DMS79 (cell line): ENCODE measurements around the gene B3GALT5.
"Not testable (repeated sequence)": the region's sequence is repeated elsewhere in the genome, so short reads cannot be mapped to it uniquely, and the experiment has no call there.

Experiments used
- DNase-seq: peaks from one replicate; lab custom pipeline; 2025; lab: John Stamatoyannopoulos, UW

Gene B3GALT5, protein sequence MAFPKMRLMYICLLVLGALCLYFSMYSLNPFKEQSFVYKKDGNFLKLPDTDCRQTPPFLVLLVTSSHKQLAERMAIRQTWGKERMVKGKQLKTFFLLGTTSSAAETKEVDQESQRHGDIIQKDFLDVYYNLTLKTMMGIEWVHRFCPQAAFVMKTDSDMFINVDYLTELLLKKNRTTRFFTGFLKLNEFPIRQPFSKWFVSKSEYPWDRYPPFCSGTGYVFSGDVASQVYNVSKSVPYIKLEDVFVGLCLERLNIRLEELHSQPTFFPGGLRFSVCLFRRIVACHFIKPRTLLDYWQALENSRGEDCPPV

DNA sequence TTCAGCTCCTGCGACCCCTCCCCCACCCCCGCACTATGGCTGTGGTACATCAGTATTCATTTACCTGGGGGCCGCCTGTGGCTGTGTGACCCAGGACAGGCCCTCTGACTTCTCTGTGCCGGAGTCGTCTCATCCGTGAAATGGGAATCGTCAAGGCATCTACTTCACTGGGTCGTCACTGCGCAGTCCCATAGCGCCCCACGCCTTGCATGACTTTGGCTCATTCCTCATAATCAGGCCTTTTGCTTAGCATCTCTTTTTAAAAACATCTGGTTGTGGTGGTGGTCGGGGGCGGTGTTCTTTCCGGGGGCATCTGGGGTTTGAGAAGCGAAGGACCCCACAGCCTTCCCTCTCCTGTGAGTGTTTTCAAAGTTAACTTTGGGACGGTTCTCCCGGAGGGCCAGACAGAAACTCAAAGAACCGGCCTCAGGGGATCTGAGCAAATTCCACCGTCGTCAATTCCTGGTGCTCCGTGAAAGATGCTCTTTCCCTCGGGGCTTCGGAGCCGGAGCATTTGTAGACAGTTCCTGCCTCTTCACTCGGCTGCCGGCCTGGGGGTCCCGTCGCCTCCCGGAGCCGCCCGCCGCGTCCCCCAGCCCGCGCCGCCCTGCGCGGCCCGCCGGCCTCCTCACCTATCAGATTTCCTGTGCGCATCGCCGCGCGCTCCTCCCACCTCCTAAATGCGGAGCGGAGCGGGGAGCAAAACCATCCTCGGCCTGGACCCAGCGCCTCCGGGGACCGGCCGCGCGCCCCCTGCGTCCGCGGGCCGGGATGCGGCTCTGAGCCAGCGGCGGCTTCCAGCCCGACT, at the start of gene B3GALT5:
TSS of gene B3GALT5 (plus strand) at position 708 of the 808 bp plus-strand sequence. CDS start 47,620 bp downstream, outside the sequence.
- no peak for DNase-seq

DNA sequence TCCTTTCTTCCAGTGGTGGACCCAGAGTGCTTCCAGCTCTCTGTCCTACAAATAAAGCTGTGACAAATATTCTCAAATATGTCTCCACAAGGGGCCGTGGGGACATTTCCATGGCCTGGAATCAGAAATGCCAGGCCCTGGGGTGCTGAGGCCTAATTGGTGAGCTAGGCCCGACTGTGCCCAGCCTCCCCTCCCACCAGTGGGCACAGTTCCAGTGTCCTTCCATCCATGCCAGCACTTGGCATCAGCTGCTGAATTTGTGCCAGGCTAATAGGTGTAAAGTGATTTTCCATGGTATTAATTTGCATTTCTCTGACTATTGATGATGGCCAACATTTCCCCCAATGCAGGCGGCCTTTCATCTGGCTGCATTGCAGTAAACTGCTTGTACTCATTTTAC, 48.5 kb upstream of the B3GALT5 start:
- DNase-seq = peak; percentile 56

DNA sequence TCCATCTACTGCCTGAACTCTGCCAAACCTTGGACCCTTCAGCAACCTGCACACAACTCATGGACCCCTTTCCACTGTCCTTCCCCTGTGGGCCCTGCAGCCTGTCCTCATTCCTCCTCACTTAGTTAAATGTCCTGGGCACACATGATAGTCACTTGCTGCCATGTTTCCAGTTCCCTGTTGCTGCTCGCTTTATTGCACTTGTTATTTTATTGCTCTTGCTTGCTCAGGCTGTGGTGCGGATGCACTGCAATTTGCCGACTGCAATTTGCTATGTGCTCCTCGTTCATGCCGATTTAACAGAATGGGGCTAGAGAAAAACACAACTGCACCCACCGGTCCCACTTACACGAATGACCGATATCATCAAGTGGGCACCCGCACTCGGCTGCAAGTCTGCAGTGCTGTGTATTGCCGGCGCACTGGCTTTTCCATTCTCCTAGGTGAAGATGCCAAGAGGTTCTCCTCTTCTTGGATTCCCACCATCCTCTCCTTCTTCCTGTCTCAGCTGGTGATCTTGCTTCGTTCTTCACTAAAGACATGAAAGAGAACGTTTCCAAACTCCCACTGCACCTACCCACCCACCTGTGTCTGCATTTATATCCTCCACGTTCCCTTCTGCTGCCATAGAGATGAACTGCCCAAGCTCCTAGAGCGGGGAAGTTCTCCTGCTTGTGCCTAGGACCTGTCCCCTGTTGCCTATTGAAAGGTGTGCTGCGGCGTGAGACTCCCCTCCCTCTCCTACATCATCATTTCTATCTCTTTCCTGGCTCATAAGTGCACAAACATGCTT, 45.4 kb upstream of the B3GALT5 start:
- no peak for DNase-seq

DNA sequence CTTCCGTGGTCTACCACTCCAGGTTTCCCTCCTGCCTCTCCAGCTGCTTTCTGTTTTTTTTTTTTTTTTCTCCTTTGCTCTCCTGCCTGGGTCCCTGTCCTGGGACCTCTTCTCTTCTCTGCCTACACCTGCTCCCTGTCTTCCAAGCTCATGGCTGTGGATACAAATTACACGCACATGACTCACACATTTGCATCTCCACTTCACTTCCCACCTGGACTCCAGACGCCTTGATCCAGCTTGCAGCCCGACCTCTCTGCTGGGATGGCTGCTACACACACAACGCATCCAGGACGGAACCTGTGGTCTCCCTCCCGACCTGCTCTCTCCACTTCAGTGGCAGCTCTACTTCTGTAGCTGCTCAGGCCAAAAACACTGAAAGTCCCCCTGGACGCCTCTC, 44.4 kb upstream of the B3GALT5 start:
- peak; percentile 71 for DNase-seq

DNA sequence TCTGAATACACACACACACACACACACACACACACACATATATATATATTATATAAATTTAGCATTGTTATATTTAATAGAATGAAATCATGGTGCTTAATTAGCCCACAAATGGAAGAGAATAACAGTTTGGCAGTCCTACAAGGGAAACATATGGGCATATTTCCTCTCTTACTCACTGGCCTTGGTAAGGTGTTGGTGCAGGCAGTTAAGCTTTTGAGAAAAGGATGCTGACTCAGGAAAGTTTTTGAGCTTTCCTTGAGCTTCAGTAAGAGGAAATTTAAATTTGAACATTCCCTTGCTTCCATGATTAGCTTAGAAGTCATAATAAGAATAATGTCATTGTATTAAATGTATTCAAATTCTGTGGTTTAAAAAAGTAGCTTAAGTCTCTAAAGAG, 37.0 kb upstream of the B3GALT5 start:
- DNase-seq = no peak

DNA sequence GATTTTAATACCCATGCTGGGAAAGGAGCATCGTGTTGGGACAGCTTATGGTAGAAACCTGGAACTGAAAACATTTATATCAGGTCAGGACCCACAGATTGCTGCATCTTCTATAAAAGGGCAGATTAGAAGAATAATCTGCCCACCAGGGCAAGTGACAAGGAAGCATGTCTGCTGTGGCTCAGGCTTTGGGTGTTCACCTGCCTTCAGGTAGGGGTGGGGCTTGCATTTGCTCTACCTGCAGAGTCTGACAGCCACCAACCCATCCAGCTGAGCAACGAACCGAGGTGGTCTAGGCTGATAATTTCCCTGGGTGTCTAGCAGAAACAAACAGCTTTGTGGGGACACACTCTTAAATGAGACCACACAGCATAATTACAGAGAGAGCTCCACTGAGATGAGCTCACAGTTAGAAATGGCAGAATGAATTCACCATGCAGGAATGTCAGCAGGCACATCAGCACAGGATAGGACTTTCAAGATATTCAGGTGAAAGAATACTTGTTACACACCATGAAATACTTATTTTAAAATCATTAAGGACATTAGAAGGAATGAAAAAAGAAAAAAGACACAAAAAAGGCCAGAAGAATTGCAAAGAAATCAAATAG, 36.1 kb upstream of the B3GALT5 start:
- DNase-seq = no peak

DNA sequence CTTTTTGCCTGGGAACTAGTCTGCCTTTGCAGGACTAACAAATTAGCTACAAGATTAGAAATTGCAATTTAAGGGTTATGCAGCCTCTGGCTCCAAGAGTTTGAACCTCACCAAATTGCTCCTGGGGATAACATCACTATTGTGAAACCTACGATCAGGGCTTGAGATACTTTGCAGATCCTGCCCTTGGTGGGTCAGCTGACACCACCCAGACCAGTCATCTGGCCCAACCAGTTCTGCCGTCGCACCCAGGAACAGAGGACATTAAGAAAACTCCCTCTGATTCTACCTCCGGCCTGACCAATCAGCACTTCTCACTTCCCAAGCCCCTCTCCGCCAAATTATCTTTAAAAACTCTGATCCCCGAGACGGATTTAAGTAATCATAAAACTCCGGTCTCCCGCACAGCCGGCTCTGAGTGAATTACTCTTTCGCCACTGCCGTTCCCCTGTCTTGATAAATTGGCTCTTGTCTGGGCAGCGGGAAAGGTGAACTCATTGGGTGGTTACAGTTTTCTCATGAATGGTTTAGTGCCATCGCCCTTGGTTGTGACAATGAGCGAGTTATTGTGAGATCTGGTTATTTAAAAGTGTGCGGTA, 32.9 kb upstream of the B3GALT5 start:
- DNase-seq = no peak

DNA sequence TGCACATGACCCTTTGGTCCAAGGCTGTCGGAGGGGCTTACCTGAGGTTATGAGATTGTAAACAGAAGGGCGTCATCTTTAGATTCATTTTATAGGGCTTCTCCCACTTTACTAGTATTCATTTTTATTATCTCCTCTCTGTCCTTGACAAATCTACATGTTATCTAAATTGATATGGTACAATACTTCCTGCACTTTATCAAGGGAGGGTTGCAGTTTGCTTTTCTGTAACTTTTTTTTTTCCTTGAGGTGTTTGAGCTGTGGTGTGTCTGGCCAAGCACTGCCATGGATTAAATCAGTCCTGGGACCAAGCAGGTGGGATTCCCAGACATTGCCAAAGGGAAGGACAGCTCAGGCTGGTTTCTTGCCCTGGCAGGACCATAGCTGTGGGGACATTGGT, 32.0 kb upstream of the B3GALT5 start:
- no peak for DNase-seq

DNA sequence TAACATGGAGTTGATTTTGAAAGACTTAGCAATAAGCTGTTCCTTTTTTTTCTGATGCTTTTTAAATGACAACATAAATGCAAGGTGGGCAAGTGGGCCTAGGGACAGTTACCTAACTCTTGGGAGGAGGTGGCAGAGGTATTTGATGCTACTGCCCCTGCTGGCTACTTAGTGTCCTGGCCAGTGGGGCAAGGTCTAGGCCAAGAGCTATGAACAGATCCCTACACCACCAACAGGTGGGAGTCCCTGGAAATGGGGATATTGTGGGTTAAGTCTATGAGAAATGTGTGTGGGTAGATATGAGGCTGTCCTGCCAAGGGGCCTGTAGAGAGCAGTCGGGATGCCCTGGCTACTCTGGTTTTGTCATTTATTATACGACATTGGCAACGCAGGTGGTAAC, 31.3 kb upstream of the B3GALT5 start:
- no peak for DNase-seq

DNA sequence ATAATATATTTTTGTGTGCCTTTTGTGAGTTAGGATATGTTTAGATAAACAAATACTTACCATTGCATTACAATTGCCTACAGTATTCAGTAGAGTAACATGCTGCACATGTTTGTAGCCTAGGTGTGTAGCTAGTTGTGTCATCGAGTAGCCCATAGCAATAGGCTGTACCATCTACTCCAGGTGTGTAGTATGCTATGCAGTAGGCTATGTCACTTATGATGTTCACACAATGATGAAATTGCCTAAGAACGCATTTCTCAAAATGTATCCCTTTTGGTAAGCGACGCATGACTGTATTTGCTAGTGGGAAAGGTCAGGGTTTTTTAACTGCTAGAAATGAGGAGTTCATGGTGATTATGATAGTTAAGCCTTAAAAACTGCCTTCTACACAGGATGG, 30.0 kb upstream of the B3GALT5 start:
- DNase-seq = no peak

DNA sequence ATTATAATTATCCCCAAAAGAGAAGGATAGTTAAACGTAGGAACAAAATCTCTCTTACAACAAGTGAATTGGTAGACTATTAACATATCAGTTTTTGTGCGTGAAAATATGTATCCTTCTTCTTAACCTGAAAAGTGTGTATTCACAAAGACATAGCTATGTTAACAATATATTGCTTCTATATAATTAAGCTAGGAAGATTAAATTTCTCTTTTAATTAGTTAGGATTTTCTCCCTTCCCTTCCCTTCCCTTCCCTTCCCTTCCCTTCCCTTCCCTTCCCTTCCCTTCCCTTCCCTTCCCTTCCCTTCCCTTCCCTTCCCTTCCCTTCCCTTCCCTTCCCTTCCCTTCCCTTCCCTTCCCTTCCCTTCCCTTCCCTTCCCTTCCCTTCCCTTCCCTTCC, 29.2 kb upstream of the B3GALT5 start:
- DNase-seq = not testable (repeated sequence)

DNA sequence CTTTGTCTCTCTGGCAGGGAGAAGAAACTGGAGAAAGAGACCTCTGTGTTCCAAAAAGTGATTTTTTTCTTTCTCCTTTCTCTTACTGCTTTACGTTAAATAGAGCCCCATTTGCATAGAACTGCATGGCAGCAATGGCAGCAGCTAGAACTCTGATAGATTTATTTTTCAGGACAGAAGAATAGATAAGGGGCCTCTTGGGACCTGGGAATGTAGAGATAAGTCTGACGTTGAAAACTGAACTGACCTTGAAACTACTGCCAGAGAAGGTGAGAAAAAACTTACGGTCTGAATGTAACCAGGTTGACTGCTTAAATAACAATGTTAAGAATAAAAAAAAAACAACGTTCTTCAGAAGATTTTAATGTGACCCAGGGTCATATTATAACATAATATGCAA, 25.4 kb upstream of the B3GALT5 start:
- no peak for DNase-seq

DNA sequence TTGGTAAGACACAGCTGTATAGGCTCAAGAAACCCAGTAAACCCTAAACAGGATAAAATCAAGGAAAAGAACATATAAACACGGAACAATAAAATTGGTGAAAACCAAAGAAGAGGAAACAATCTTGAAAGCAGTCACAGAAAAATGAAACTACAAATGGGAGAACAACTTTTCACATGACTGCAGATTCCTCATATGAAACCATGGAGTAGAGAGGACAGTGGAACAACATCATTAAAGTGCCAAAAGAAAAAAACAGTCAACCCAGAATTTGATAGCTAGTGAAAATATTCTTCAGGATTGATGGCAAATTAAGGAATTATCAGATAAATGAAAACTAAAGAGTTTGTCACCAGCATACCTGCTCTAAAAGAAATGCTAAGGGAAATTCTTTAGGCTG, 23.9 kb upstream of the B3GALT5 start:
- DNase-seq = no peak

DNA sequence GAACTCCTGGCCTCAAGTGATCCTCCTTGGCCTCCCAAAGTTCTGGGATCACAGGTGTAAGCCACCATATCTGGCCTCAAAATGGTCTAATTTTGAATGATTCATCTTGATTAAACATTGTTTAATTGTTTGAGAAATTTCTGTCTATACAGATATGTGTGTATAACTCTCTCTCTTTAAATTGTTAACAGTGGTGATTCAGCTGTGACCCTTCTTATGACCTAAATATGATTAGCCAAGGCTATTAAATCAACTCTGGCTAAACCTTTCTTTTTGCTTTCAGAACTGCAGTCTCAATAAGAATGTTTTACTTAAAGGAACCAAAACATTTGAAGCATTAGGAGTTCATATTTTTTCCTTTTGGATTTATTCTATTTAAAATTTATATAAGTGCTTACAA, 19.2 kb upstream of the B3GALT5 start:
- no peak for DNase-seq

DNA sequence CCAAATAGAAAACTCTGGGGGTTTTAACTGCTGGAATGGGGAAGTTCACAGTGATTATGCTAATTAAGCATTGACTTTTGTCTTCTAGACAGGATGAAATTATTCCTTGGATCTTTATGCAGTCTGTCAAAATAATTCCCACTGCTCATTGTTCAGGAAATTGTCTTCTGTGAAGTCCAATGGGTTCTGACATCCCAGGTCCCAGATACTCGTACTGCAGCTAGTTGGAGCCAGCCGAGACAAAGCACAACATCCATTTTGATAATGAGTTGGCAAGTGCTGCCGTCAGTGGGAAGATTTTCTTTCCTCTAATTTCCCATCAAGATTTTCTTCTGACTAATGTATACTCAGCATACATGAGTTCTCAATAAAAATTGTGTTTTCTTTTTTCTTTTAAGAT, 17.3 kb upstream of the B3GALT5 start:
- no peak for DNase-seq

DNA sequence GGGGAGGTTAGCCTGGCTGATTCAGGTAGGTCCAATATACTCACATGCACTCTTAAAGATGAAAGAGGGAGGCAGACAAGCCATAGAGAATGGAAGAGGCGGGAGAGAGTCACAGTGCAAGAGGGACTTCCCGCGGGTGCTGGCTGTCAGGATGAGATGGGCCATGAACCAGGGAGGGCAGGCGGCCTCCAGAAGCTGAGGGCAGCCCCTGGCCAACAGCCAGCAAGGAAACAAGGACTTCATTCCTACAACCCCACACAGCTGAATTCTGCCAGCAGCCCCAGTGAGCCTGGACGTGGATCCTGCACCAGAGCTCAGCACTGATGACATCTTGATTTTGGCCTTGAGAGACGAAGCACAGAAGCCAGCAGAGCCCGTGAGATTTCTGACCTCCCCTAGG, 15.1 kb upstream of the B3GALT5 start:
- no peak for DNase-seq

DNA sequence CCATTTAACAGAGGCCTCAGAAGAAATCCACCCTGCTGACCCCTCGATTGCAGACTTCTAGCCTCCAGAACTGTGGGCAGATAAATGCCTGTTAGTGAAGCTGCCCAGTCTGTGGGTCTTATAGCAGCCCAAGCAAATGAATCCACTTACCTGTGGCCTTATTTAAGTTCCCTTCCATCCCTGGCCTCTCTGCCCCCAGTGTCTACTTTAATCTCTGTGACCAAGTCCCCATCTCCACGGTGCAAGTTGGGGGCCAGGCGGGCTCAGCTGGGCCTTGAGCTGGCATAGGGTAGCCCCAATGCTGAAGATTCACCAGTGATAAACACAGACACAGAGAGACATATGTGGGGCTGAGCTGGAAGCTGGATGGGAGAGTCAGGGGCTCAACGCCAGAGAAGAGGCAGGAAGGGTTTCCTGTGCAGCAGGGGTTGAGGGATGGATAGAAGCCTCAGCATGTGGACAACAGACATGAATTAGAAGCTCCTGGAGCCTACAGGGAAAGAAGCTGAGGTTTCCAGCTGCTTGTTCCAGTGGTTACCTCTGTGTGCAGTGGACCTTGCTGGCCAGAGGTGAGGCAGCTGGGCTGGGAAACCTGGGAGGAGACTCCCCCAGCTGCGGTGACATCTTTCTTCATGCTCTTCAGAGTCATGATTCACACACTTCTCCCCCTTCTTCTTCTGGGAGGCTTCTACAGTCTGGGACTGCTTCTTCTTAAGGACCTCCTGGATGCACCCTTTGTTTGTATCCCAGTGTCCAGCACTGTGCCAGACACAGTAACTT, 13.4 kb upstream of the B3GALT5 start:
- DNase-seq = no peak

DNA sequence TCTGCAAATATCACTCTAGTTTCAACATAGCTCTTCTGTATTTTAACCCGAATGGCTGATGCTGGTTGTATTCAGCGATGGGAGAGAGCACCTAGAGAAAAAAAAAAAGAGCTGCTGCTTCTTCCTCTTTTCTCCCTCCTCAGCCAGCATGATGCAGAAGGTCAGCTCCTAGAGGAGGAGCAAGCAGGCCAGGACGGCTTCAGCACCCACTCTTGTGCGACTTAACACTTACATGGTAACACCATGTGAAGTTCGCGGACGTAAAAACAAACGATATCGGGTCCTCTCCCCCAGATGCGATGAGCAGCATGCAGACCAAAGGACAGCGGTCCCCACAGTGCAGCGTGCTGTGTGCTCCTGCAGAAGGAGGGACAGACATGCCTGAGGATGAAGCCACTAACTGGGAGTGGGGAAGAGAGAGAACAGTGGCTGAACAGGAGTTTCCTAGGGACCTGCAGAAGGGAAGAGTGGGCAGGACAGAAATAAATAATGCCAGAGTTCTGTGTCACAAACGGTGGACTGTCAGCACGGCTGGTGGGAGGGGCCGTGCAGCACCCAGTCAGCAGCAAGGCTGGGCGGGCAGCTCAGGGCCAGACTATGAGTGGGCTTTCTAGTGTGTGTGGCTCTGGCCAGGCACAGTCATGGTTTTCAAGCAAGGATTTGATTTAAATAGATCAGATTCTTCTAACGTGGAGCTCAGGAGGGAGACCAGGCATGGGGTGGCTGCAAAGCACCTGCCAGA, 11.4 kb upstream of the B3GALT5 start:
- no peak for DNase-seq

DNA sequence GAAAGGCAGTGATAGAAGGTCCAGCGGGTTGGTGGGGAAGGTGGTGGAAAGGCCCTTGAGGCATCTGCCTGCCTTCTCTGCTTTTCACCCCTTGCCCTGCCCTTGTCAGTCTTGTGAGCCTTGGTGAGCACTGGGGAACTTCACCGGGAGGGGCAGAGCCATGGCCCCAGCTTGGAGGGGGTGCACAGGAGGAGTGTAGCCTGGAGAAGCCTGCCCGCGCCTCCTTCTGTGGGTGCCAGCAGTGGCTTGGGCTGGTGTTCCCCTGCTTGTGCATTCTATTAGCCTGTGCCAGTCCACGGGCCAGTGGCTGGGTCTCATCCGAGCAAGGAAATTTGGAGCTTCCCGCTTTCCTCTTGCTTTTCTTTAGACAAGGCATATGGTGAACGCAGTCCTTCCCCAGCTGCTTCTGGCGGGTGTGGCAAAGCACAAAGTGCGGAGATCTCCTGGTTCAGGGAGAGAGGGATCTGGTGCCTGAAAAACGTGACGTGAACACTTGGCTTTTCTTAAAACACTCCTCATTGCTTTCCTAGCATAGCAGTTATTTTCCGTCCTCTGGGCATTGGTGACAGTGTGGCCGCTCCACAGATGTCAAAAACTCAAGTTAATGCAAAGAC, 10.6 kb upstream of the B3GALT5 start:
- DNase-seq = no peak

DNA sequence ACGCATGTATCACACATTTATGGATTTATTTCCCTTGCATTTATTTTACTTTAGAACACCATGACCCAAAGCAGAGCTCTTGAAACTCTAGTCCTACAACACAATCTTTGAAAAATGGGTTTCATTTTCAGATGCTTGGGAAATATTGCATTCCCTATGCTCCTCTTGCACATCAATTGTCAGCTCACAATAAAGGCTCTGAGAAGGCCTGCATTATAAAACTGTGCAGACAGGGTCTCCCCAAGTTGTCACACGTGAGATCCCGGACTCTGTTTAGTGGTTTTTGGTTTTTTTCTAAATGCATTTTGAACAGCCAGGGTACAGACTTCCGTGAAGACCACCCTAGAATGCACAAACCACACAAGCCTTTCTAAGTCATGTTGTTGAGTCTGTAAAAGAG, 9.9 kb upstream of the B3GALT5 start:
- no peak for DNase-seq
